Mammary epithelial cell (primary cell): ENCODE measurements around the gene MED27.

Source experiments
- CTCF ChIP-seq, 2 donors: IDR thresholded peaks in 1 of 2; conservative IDR thresholded peaks in 1 of 2; 2 replicates each; pipeline ENCODE4 v1.5.1; 2011 to 2012; ENCODE audit warnings: inconsistent platforms in 2 of 2, low read length in 2 of 2, mild to moderate bottlenecking in 2 of 2, control low read depth in 1 of 2, low read depth in 1 of 2; ENCODE audit not compliant: insufficient read depth in 1 of 2; ENCODE audit errors: extremely low read depth in 1 of 2
- EZH2 ChIP-seq: IDR thresholded peaks from 2 replicates; pipeline ENCODE4 v1.6.1; 2012; ENCODE audit warnings: low read length, inconsistent platforms, borderline replicate concordance

DNA sequence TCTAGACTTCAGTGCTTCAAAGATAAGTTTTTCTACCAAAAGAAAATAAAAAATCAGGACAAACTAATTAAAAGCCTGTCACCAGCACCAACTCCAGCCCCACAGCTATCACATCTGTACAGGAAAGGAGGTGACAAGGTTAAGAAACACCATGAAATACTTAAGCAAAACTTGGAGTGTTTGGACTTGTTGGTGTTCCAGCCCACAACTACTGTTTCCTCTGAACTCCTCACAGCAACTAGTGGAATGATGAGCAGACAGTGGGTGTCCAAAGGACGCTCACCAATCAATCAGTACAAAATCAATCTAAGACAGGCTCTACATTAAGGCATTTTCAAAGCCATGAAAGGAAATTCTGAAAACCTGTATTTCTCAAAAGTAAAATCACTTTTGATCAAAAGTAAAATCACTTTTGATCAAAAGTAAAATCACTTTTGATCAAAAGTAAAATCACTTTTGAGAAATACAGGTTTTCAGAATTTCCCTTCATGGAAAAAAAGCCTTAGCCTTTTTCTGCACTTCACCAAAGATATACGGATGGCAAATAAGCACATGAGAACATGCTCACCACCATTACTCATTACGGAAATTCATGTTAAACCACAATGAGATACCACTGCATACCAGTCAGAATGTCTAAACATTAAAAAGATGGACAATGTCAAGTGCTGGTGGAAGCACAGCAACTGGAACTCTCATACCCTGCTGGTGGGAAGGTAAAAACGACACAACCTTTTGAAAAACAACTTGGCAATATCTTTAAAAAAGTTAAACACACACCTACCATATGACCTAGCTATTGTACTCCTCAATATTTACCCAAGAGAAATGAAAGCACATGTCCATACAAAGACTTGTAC lies 79.7 kb downstream of the MED27 start:
- TF ChIP-seq CTCF (conservative IDR thresholded peaks at IDR 0.05 in 1 of 2, IDR thresholded peaks at IDR 0.05 in 1 of 2; ENCODE audit: extremely low read depth in 1 of 2, insufficient read depth in 1 of 2, low read depth in 1 of 2, low read length in 2 of 2) (peak; percentile 8 to 22), EZH2 (no peak)
